ENCODE measurements around the gene ZNF574. TPM values are rescaled to one million over a fixed set of nuclear protein-coding genes. Genes with fewer than 3 reads are reported as not detected.

Gene ZNF574
- total RNA-seq, 1 donor from 2014 or later, result 7.1 TPM

- peak overlapping the region; percentile 95 for H3K4me3 ChIP-seq
- H3K4me1 ChIP-seq, result peaks cover 38% of the 10 kb centered on the region
- peaks cover 5% of the 10 kb centered on the region for H3K27me3 ChIP-seq (ENCODE audit: low read depth)
- intact Hi-C loops (cut with micrococcal nuclease), result no loop called here
- no peaks in the 10 kb centered on the region for H3K9me3 ChIP-seq (replicated peaks)
- TF ChIP-seq CTCF (IDR thresholded peaks at IDR 0.05; ENCODE audit: borderline replicate concordance), result no peak
- peak overlapping the region; percentile 99 for H3K27ac ChIP-seq (replicated peaks)
- H3K36me3 ChIP-seq, result peaks cover 14% of the 10 kb centered on the region
- no peak for DNase-seq
These were observed 1.2 kb upstream of the ZNF574 start for GRCh38 chr19:42074513-42075363.

GRCh38 chr19:42075364-42075615, 676 bp upstream of the ZNF574 start:
- Histone ChIP-seq H3K36me3 (peaks cover 19% of the 10 kb centered on the region), H3K4me1 (peaks cover 33% of the 10 kb centered on the region), H3K4me3 (peak overlapping the region; percentile 95), H3K27ac (replicated peaks) (peak overlapping the region; percentile 99), H3K9me3 (replicated peaks) (no peaks in the 10 kb centered on the region), H3K27me3 (ENCODE audit: low read depth) (no peaks in the 10 kb centered on the region)
- intact Hi-C loops (cut with micrococcal nuclease), result no loop called here
- no peak for DNase-seq
- TF ChIP-seq CTCF (IDR thresholded peaks at IDR 0.05; ENCODE audit: borderline replicate concordance), result no peak

- TF ChIP-seq CTCF (IDR thresholded peaks at IDR 0.05; ENCODE audit: borderline replicate concordance), result no peak
- peak overlapping the region; percentile 95 for H3K4me3 ChIP-seq
- H3K27ac ChIP-seq (replicated peaks), result peak overlapping the region; percentile 99
- intact Hi-C loops (cut with micrococcal nuclease), result no loop called here
- DNase-seq, result no peak
- peaks cover 33% of the 10 kb centered on the region for H3K4me1 ChIP-seq
- H3K27me3 ChIP-seq (ENCODE audit: low read depth), result no peaks in the 10 kb centered on the region
- peaks cover 31% of the 10 kb centered on the region for H3K36me3 ChIP-seq
- no peaks in the 10 kb centered on the region for H3K9me3 ChIP-seq (replicated peaks)
These were observed 496 bp downstream of the ZNF574 start for GRCh38 chr19:42076380-42076944.

- intact Hi-C loops (cut with micrococcal nuclease), result no loop called here
- Histone ChIP-seq H3K27me3 (ENCODE audit: low read depth) (no peaks in the 10 kb centered on the region), H3K4me1 (peaks cover 41% of the 10 kb centered on the region), H3K9me3 (replicated peaks) (no peaks in the 10 kb centered on the region), H3K36me3 (peaks cover 38% of the 10 kb centered on the region), H3K4me3 (no peak overlapping the region), H3K27ac (replicated peaks) (no peak overlapping the region)
- no peak for TF ChIP-seq CTCF (IDR thresholded peaks at IDR 0.05; ENCODE audit: borderline replicate concordance)
- DNase-seq, result no peak
These were observed 2.1 kb downstream of the ZNF574 start for GRCh38 chr19:42078058-42078457.

- H3K27me3 ChIP-seq (ENCODE audit: low read depth), result no peaks in the 10 kb centered on the region
- DNase-seq, result no peak
- no peak overlapping the region for H3K4me3 ChIP-seq
- peaks cover 41% of the 10 kb centered on the region for H3K4me1 ChIP-seq
- TF ChIP-seq CTCF (IDR thresholded peaks at IDR 0.05; ENCODE audit: borderline replicate concordance), result no peak
- no peak overlapping the region for H3K27ac ChIP-seq (replicated peaks)
- intact Hi-C loops (cut with micrococcal nuclease), result no loop called here
- H3K9me3 ChIP-seq (replicated peaks), result no peaks in the 10 kb centered on the region
- peaks cover 38% of the 10 kb centered on the region for H3K36me3 ChIP-seq
These were observed 2.7 kb downstream of the ZNF574 start for GRCh38 chr19:42078538-42079275.
